ENCODE measurements around the gene PLEKHF1. TPM values are rescaled to one million over a fixed set of nuclear protein-coding genes. Genes with fewer than 3 reads are reported as not detected.

The PLEKHF1 gene
- total RNA-seq, 1 donor from 2014 or later = 9.6 TPM

DNA sequence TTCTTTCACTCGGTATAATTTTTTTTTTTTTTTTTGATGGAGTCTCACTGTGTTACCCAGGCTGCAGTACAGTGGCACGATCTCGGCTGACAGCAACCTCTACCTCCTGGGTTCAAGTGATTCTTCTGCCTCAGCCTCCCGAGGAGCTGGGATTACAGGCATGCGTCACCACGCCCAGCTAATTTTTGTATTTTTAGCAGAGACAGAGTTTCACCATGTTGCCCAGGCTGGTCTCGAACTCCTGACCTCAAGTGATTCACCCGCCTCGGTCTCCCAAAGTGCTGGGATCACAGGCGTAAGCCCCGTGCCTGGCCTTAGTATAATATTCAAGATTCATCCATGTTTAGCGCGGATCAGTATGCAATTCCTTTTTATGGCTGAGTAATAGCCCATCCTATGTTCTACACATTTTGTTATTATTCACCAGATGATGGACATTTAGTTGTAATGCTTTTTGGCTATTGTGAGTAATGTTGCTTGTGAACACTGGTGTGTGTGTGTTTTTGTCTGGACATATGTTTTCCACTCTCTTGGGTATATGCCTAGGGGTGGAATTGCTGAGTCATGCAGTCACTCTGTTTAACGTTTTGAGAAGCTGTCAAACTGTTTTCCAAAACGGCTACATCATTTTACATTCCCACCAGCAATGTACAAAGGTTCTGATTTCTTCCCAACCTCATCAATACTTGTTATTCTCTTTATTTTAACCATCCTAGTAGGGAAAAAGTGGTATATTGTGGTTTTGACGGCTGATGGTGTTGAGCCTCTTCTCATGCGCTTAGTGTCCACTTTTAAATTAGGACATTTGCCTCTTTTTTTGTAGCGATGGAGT is 22.9 kb downstream of the PLEKHF1 start:
- H3K27ac Mint-ChIP-seq = no peak overlapping the region
- H3K9me3 Mint-ChIP-seq (ENCODE audit: low read depth) = no peaks in the 10 kb centered on the region
- peaks cover 2% of the 10 kb centered on the region for H3K36me3 Mint-ChIP-seq (ENCODE audit: insufficient read depth)
- DNase-seq (ENCODE audit: low spot score, unreplicated experiment) = no peak
- H3K4me1 Mint-ChIP-seq (ENCODE audit: low read depth) = peaks cover 3% of the 10 kb centered on the region
- no peaks in the 10 kb centered on the region for H3K27me3 Mint-ChIP-seq
- TF ChIP-seq, protein P1, sequence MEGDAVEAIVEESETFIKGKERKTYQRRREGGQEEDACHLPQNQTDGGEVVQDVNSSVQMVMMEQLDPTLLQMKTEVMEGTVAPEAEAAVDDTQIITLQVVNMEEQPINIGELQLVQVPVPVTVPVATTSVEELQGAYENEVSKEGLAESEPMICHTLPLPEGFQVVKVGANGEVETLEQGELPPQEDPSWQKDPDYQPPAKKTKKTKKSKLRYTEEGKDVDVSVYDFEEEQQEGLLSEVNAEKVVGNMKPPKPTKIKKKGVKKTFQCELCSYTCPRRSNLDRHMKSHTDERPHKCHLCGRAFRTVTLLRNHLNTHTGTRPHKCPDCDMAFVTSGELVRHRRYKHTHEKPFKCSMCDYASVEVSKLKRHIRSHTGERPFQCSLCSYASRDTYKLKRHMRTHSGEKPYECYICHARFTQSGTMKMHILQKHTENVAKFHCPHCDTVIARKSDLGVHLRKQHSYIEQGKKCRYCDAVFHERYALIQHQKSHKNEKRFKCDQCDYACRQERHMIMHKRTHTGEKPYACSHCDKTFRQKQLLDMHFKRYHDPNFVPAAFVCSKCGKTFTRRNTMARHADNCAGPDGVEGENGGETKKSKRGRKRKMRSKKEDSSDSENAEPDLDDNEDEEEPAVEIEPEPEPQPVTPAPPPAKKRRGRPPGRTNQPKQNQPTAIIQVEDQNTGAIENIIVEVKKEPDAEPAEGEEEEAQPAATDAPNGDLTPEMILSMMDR (IDR thresholded peaks at IDR 0.05; ENCODE audit: unreplicated experiment) = no peak
- H3K4me3 Mint-ChIP-seq (ENCODE audit: low read depth) = no peak overlapping the region

- Mint-ChIP-seq H3K9me3 (ENCODE audit: low read depth) (no peaks in the 10 kb centered on the region), H3K27ac (peak overlapping the region; percentile 49), H3K4me3 (ENCODE audit: low read depth) (no peak overlapping the region), H3K27me3 (no peaks in the 10 kb centered on the region), H3K4me1 (ENCODE audit: low read depth) (peaks cover 3% of the 10 kb centered on the region), H3K36me3 (ENCODE audit: insufficient read depth) (peaks cover 2% of the 10 kb centered on the region)
- TF ChIP-seq, protein P1 (IDR thresholded peaks at IDR 0.05; ENCODE audit: unreplicated experiment) = peak; percentile 50
- no peak for DNase-seq (ENCODE audit: low spot score, unreplicated experiment)
These were observed 25.6 kb downstream of the PLEKHF1 start for GRCh38 chr19:29690842-29691241.

- H3K27ac Mint-ChIP-seq = no peak overlapping the region
- TF ChIP-seq, protein P1 (IDR thresholded peaks at IDR 0.05; ENCODE audit: unreplicated experiment) = no peak
- peaks cover 2% of the 10 kb centered on the region for H3K36me3 Mint-ChIP-seq (ENCODE audit: insufficient read depth)
- H3K9me3 Mint-ChIP-seq (ENCODE audit: low read depth) = no peaks in the 10 kb centered on the region
- DNase-seq (ENCODE audit: low spot score, unreplicated experiment) = no peak
- H3K4me3 Mint-ChIP-seq (ENCODE audit: low read depth) = no peak overlapping the region
- H3K27me3 Mint-ChIP-seq = no peaks in the 10 kb centered on the region
- H3K4me1 Mint-ChIP-seq (ENCODE audit: low read depth) = peaks cover 3% of the 10 kb centered on the region
These were observed 28.9 kb downstream of the PLEKHF1 start for GRCh38 chr19:29694161-29694560.

GRCh38 chr19:29694669-29695627 is 29.7 kb downstream of the PLEKHF1 start:
- TF ChIP-seq, protein P1 (IDR thresholded peaks at IDR 0.05; ENCODE audit: unreplicated experiment) = peak; percentile 94
- peak overlapping the region; percentile 9 for H3K27ac Mint-ChIP-seq
- H3K4me1 Mint-ChIP-seq (ENCODE audit: low read depth) = no peaks in the 10 kb centered on the region
- no peaks in the 10 kb centered on the region for H3K9me3 Mint-ChIP-seq (ENCODE audit: low read depth)
- H3K4me3 Mint-ChIP-seq (ENCODE audit: low read depth) = no peak overlapping the region
- no peaks in the 10 kb centered on the region for H3K27me3 Mint-ChIP-seq
- peak; percentile 68 for DNase-seq (ENCODE audit: low spot score, unreplicated experiment)
- H3K36me3 Mint-ChIP-seq (ENCODE audit: insufficient read depth) = no peaks in the 10 kb centered on the region

All from progenitor cell of endocrine pancreas (in vitro differentiated cells).